KBM-7 (cell line): ENCODE measurements around the gene MYH7.
A peak's percentile ranks its signal among the peaks of the same experiment; 100 is the strongest.

Source experiments
- DNase-seq: peaks from one replicate; pipeline ENCODE4 v3.0.0-alpha.2; 2015
- in situ Hi-C: fragments of 300-500 bp; cut with MboI; formaldehyde crosslinking; loops from 2 replicates; pipeline ENCODE4 v1.14.3; 2020; ENCODE audit warnings: low sequenced_read_pairs, low pct_unique_long_range_greater_than_20kb, mixed read lengths

Gene MYH7

DNA sequence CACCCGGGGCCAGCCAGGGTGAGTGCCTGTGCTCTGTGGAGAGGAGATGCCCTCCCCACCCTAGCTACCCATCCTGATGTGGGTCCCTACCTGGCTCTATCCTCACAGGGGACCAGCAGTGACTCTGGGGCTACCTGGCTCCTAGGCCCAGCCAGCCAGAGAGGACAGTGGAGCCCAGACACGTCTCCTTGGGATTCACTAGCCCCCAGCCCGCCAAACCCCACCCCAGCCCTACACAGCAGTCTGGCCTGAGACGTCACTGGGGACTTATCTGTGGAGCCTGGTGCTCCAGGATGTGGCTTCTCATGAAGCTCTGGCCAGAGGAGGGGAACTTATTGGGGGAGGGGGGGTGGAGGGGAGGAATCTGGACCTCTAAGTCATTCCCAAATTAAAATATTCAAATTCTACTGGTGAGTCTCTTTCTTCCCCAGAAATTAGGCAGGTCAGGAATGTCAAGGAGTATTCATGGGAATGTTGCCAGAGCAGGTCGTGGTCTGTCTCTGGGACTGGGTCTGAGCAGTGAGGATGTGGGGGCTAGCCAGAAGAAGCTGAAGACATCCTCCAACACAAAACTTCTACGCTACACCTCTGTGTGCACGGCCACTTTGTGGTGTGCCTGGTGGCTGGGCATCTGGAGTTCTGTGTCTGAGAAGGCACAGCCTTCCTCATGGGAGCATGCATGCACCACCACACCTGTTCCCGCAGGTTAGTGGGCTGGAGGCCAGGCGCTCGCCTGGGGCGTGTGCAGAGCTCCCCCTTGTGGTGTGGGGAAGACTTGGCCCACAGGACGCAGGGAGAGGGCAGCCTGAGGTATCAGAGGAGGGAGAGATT, 55.9 kb downstream of the MYH7 start:
- in situ Hi-C loops = no loop called here
- peak; percentile 51 for DNase-seq

GRCh38 chr14:23378612-23379220, 56.7 kb downstream of the MYH7 start:
- in situ Hi-C loops = no loop called here
- no peak for DNase-seq

- in situ Hi-C loops = no loop called here
- no peak for DNase-seq
Observed at GRCh38 chr14:23377573-23378563, 57.6 kb downstream of the MYH7 start.

DNA sequence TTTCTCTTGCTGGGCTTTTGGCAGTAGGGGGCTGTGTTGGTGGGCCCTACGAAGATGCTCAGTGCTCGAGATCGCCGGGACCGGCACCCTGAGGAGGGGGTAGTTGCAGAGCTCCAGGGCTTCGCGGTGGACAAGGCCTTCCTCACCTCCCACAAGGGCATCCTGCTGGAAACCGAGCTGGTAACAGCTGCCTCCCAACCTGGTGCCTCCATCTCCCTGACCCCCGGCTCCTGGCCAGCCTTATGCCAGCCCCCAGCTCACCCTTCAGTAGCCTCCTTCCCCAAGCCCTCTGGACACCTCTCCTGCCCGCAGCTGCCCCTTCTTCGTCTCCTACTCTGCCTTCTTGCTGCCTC, 58.3 kb downstream of the MYH7 start:
- no peak for DNase-seq
- in situ Hi-C loops = no loop called here

DNA sequence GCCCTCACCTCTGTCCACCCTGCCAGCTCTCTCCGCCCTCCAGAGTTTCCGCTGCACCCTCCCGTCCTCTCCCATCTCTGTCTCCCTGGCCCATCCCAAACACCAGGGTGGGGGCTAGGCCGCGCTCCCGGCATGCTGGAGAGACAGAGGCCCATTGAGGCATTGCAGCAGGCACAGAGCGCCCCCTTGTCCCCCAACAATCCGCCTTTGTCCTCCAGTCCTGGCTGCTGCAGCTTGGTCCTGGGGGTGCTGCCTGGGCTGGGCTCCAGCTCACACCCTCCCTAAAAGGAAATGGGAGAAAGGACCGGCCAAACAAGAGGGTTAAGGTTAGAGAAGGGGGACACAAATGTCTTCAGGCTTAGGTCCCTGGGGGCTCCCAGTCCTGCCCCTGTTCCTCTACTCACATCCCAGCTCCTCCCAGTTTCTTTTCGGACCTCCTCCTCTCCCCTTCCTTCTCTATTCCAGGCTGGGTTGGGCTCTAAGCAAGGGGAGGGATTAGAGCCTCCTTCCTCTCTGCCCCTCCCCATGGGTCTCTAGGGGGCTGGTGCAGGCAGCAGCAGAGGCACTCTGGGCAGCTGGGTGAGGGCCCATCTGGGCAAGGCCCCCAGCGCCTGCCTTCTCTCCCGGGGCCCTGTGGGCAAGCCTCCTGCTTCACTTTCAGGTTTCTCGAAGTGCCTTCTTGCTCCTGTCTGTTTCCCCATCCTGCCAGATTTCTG, 58.8 kb downstream of the MYH7 start, which contains the start of gene CMTM5:
TSS of gene CMTM5 (plus strand) at position 565 of the 716 bp plus-strand sequence. CDS start 206 bp downstream, outside the sequence.
- DNase-seq = peak; percentile 4

GRCh38 chr14:23375527-23376251, 59.8 kb downstream of the MYH7 start:
- in situ Hi-C loops = no loop called here
- DNase-seq = no peak

More for the DNA sequence above, 58.8 kb downstream of the MYH7 start, which contains the start of gene CMTM5:
- in situ Hi-C loops = no loop called here

DNA sequence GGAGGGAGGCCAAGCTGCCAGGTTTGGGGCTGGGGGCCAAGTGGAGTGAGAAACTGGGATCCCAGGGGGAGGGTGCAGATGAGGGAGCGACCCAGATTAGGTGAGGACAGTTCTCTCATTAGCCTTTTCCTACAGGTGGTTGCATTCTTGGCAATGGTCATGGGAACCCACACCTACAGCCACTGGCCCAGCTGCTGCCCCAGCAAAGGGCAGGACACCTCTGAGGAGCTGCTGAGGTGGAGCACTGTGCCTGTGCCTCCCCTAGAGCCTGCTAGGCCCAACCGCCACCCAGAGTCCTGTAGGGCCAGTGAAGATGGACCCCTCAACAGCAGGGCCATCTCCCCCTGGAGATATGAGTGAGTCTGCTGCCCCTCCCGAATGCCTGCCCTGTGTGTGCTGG, 62.4 kb downstream of the MYH7 start:
- in situ Hi-C loops = no loop called here
- no peak for DNase-seq

DNA sequence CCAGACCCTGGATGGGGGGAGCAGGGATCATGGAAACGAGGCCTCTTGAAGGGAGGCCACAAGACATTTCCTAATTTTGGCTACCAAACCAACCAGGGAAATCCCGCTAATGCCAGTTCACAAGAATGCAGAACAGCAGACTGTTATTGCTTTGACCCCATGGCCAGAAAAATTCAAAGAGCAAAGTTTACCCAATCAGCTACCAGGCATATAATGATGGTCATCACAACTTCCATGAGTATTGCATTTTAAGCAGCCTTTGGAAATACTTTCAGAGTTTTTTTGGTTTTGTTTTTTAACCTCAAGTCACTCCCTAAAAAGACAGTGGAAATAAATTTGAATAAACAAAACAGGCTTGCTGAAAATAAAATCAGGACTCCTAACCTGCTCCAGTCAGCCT, 63.0 kb downstream of the MYH7 start, which contains the start of gene IL25:
TSS of gene IL25 (plus strand) at position 301 of the 400 bp plus-strand sequence.
- in situ Hi-C loops = no loop called here
- DNase-seq = no peak

DNA sequence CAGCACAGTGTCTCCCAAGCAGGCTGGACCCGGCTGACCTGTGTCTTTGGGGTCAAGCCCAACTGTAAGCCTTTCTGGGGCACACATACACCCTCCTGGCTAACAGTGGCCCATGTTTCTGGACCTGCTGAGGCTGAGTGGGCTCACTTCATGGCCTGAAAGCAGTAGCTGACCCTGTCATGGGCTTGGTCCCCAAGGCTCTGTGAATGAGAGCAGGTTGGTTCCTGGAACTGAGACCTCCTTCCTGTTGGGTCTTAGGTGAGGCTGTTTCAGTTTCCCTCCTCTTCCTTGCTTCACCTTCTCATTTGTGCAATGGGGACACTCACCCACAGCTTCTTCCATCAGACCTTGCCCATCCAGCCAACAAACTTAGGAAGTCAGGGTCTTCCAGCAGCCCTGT, 63.6 kb downstream of the MYH7 start:
- no peak for DNase-seq
- in situ Hi-C loops = no loop called here

- in situ Hi-C loops = no loop called here
Observed at GRCh38 chr14:23370221-23370620, 65.2 kb downstream of the MYH7 start.

DNA sequence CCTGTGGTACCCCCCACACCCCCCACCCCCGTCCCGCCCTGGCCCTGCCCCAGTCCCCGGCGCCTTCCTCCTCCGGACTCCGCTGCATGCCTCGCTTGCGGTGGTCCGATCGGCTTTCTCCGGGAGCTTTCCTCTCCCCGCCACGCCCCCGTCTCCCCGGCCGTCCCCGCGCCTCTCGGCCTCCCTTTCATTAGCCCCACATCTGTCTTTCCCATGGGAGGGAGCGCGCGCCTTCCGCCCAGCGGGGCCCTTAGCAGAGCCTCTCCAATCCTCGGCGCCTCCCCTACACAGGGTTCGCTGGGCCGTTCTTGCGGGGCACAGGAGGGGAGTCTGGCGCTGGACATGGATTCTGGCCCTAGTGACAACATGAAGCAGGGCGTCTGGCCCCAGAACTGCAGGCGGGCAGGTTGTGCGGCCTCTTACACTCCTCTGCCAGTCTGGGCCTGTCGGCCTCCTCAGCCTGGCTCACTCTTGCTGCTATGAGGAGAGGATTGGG, 69.0 kb downstream of the MYH7 start:
- DNase-seq = no peak
- in situ Hi-C loops = no loop called here

More at GRCh38 chr14:23370221-23370620, 65.2 kb downstream of the MYH7 start:
- no peak for DNase-seq

- DNase-seq = no peak
- in situ Hi-C loops = no loop called here
Observed at GRCh38 chr14:23365732-23366425, 69.6 kb downstream of the MYH7 start.

GRCh38 chr14:23365036-23365731, 70.3 kb downstream of the MYH7 start, which contains the start of gene EFS:
Gene EFS, minus strand, starts transcription at chr14:23365172. Its CDS starts 147 bp downstream, at chr14:23365025.
- in situ Hi-C loops = no loop called here
- no peak for DNase-seq

GRCh38 chr14:23364164-23365035, 71.1 kb downstream of the MYH7 start:
- in situ Hi-C loops = no loop called here
- no peak for DNase-seq
